ENCODE results near the gene ALDH5A1. TPM values are rescaled to one million over a fixed set of nuclear protein-coding genes. Genes with fewer than 3 reads are reported as not detected.

The ALDH5A1 gene
- total RNA-seq, 2 experiments from 2014 or later, result 180 to 260 TPM

GRCh38 chr6:24524805-24525204, 30.0 kb downstream of the ALDH5A1 start:
- intact Hi-C loops (cut with micrococcal nuclease; ENCODE audit: unreplicated experiment), result loop anchor here (1.0 to 5.0 kb wide), 4 partner anchors 56 to 252 kb away; no protein-coding TSS in a partner anchor
- no peaks in the 10 kb centered on the region for H3K9me3 ChIP-seq (ENCODE audit: low read length)
- peak; percentile 81 for DNase-seq (ENCODE audit: low spot score)
- no peak for TF ChIP-seq EZH2phosphoT487 (IDR thresholded peaks at IDR 0.05; ENCODE audit: borderline replicate concordance, low read depth, low read length)
- TF ChIP-seq CTCF (conservative IDR thresholded peaks at IDR 0.05; ENCODE audit: low read length), result peak; percentile 87
- H3K79me2 ChIP-seq (ENCODE audit: insufficient read depth, low read depth, low read length), result peaks cover 72% of the 10 kb centered on the region
- BruUV-seq (replicated peaks), result no TSS peak
- H3K9me2 ChIP-seq (ENCODE audit: insufficient read depth, low read length), result no peaks in the 10 kb centered on the region
- peaks cover 62% of the 10 kb centered on the region for H3K36me3 ChIP-seq (ENCODE audit: insufficient read depth, low read length)
- peaks cover 58% of the 10 kb centered on the region for H3K4me1 ChIP-seq (ENCODE audit: insufficient read depth, low read length, poor library complexity, severe bottlenecking)
- H3K27ac ChIP-seq (ENCODE audit: low read depth, low read length, poor library complexity, severe bottlenecking), result peak overlapping the region; percentile 98
- peaks cover 16% of the 10 kb centered on the region; the same call in 1 of the 2 replicates for H4K20me1 ChIP-seq (ENCODE audit: insufficient read depth, low read length)
- peak overlapping the region; percentile 88 for H3K4me2 ChIP-seq (ENCODE audit: low read length)
- H2AFZ ChIP-seq (ENCODE audit: low read length), result no peak overlapping the region
- POLR2A ChIA-PET, result interaction anchor here (1.6 to 18.0 kb wide), 3 partner anchors 11 to 29 kb away, joined by 4 to 586 read pairs (median 86); partner anchors contain the start of gene ALDH5A1
- CTCF ChIA-PET (ENCODE audit: unreplicated experiment), result interaction anchor here (0.7 kb wide), 1 partner anchor 30 kb away, joined by 3 read pairs; no protein-coding TSS in a partner anchor
- H3K4me3 ChIP-seq (ENCODE audit: low read depth, low read length, poor library complexity, severe bottlenecking), result peak overlapping the region; percentile 99

DNA sequence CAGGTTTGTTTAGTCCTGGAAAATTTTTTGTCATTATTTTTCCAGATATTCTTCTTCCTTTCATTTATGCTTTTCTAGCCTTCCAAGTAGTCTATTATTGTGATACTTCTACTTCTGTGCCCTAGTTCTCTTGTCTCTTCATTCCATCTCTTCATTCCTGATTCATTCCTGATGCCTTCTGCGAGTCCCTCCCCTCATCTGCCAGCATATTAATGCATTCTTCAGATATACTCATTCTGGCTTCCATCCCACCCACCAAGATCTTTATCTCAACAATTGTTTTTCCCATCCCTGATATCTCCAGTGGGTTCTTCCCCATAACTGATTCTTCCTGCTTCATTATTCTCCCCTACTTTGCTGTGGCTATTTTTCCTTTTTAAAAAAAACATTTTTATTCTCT, 35.2 kb downstream of the ALDH5A1 start:
- intact Hi-C loops (cut with micrococcal nuclease; ENCODE audit: unreplicated experiment), result no loop called here
- Histone ChIP-seq H3K9me2 (ENCODE audit: insufficient read depth, low read length) (no peaks in the 10 kb centered on the region), H2AFZ (ENCODE audit: low read length) (no peak overlapping the region), H3K9me3 (ENCODE audit: low read length) (no peaks in the 10 kb centered on the region), H4K20me1 (ENCODE audit: insufficient read depth, low read length) (peaks cover 26% of the 10 kb centered on the region), H3K4me2 (ENCODE audit: low read length) (no peak overlapping the region), H3K4me3 (ENCODE audit: low read depth, low read length, poor library complexity, severe bottlenecking) (no peak overlapping the region), H3K36me3 (ENCODE audit: insufficient read depth, low read length) (peaks cover 96% of the 10 kb centered on the region), H3K27ac (ENCODE audit: low read depth, low read length, poor library complexity, severe bottlenecking) (no peak overlapping the region), H3K4me1 (ENCODE audit: insufficient read depth, low read length, poor library complexity, severe bottlenecking) (peaks cover 25% of the 10 kb centered on the region), H3K79me2 (ENCODE audit: insufficient read depth, low read depth, low read length) (peaks cover 71% of the 10 kb centered on the region)
- POLR2A ChIA-PET, result interaction anchor here (0.7 to 1.2 kb wide), 3 partner anchors 15 to 126 kb away, joined by 3 to 4 read pairs (median 3); no protein-coding TSS in a partner anchor
- BruUV-seq (replicated peaks), result no TSS peak
- no peak for DNase-seq (ENCODE audit: low spot score)
- no peak for TF ChIP-seq CTCF (conservative IDR thresholded peaks at IDR 0.05; ENCODE audit: low read length)
- no peak for TF ChIP-seq EZH2phosphoT487 (IDR thresholded peaks at IDR 0.05; ENCODE audit: borderline replicate concordance, low read depth, low read length)
- CTCF ChIA-PET (ENCODE audit: unreplicated experiment), result no interaction called here

DNA sequence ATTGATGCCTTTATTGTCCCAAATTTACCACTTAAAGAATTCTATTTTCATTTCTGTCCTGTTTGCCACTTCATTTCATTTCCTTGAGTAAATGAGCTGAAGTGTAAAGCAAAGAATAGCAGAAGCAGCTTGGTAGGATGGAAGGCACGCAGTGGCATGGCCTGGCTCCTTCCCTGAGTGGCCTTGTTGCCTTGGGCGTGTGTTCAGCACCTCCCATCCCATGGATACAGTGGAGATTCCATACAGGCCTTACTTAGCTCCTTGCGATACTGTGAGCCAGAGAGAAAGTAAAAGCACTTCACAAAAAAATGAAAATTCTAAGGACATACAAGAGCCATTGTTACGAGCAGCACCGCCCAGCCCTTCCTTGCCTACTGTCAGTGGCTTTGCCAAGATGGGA, 39.6 kb downstream of the ALDH5A1 start:
- H3K4me1 ChIP-seq (ENCODE audit: insufficient read depth, low read length, poor library complexity, severe bottlenecking), result no peaks in the 10 kb centered on the region
- H3K79me2 ChIP-seq (ENCODE audit: insufficient read depth, low read depth, low read length), result peaks cover 27% of the 10 kb centered on the region; the same call in 1 of the 2 replicates
- peaks cover 16% of the 10 kb centered on the region for H4K20me1 ChIP-seq (ENCODE audit: insufficient read depth, low read length)
- intact Hi-C loops (cut with micrococcal nuclease; ENCODE audit: unreplicated experiment), result no loop called here
- no peak overlapping the region for H3K4me2 ChIP-seq (ENCODE audit: low read length)
- no peaks in the 10 kb centered on the region for H3K9me2 ChIP-seq (ENCODE audit: insufficient read depth, low read length)
- no peaks in the 10 kb centered on the region for H3K9me3 ChIP-seq (ENCODE audit: low read length)
- ChIA-PET POLR2A (interaction anchor here (1.2 to 1.6 kb wide), 2 partner anchors 11 to 13 kb away, joined by 3 read pairs; no protein-coding TSS in a partner anchor), CTCF (ENCODE audit: unreplicated experiment) (no interaction called here)
- H3K27ac ChIP-seq (ENCODE audit: low read depth, low read length, poor library complexity, severe bottlenecking), result no peak overlapping the region
- no TSS peak for BruUV-seq (replicated peaks)
- no peak overlapping the region for H2AFZ ChIP-seq (ENCODE audit: low read length)
- peaks cover 97% of the 10 kb centered on the region for H3K36me3 ChIP-seq (ENCODE audit: insufficient read depth, low read length)
- DNase-seq (ENCODE audit: low spot score), result no peak
- no peak for TF ChIP-seq CTCF (conservative IDR thresholded peaks at IDR 0.05; ENCODE audit: low read length)
- TF ChIP-seq EZH2phosphoT487 (IDR thresholded peaks at IDR 0.05; ENCODE audit: borderline replicate concordance, low read depth, low read length), result no peak
- no peak overlapping the region for H3K4me3 ChIP-seq (ENCODE audit: low read depth, low read length, poor library complexity, severe bottlenecking)

Data from OCI-LY7 (cell line).